Activated naive CD4-positive, alpha-beta T cell treated with anti-CD3 and anti-CD28 coated beads, Interleukin-2, amount 50 U/mL, for 24 hours (primary cell): ENCODE data around the gene C22orf23.
"Not testable (repeated sequence)": the region's sequence is repeated elsewhere in the genome, so short reads cannot be mapped to it uniquely, and the experiment has no call there.

ENCODE experiments used
- H3K27ac Mint-ChIP-seq: one replicate; pipeline ENCODE4 v1.8.0; 2021; ENCODE audit warnings: mild to moderate bottlenecking, mixed read lengths
- H3K27me3 Mint-ChIP-seq: one replicate; pipeline ENCODE4 v1.8.0; 2021; ENCODE audit warnings: mixed read lengths
- H3K36me3 Mint-ChIP-seq: one replicate; pipeline ENCODE4 v1.8.0; 2021; ENCODE audit warnings: mixed read lengths
- H3K4me1 Mint-ChIP-seq: one replicate; pipeline ENCODE4 v1.8.0; 2021; ENCODE audit warnings: mixed read lengths
- H3K4me3 Mint-ChIP-seq: one replicate; pipeline ENCODE4 v1.8.0; 2021; ENCODE audit warnings: mild to moderate bottlenecking, mixed read lengths
- H3K9me3 Mint-ChIP-seq: one replicate; pipeline ENCODE4 v1.8.0; 2021; ENCODE audit warnings: mixed read lengths

C22orf23 gene

DNA sequence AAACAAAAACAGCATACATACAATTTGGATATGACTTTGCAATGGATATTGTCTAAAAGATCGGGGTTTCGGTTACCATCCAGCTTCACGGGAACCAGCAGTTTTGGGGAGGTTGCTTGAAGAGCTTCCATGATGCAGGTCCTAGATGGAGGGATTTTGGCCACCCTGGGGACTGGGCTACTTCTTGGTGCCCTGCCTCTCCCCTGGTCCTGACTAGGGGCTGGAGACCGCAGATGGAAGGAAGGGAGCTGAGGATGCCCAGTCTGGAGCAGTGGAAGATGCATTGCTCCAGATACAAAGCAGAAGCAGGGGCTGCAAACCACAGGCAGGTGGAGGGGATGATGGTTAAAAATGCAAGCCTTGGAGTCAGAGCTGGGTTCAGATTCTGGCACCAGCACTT, 17.5 kb upstream of the C22orf23 start:
- H3K4me1 Mint-ChIP-seq, result no peaks in the 10 kb centered on the region
- H3K9me3 Mint-ChIP-seq, result no peaks in the 10 kb centered on the region
- H3K27ac Mint-ChIP-seq, result no peak overlapping the region
- H3K4me3 Mint-ChIP-seq, result no peak overlapping the region
- no peaks in the 10 kb centered on the region for H3K27me3 Mint-ChIP-seq
- H3K36me3 Mint-ChIP-seq, result peaks cover 11% of the 10 kb centered on the region

DNA sequence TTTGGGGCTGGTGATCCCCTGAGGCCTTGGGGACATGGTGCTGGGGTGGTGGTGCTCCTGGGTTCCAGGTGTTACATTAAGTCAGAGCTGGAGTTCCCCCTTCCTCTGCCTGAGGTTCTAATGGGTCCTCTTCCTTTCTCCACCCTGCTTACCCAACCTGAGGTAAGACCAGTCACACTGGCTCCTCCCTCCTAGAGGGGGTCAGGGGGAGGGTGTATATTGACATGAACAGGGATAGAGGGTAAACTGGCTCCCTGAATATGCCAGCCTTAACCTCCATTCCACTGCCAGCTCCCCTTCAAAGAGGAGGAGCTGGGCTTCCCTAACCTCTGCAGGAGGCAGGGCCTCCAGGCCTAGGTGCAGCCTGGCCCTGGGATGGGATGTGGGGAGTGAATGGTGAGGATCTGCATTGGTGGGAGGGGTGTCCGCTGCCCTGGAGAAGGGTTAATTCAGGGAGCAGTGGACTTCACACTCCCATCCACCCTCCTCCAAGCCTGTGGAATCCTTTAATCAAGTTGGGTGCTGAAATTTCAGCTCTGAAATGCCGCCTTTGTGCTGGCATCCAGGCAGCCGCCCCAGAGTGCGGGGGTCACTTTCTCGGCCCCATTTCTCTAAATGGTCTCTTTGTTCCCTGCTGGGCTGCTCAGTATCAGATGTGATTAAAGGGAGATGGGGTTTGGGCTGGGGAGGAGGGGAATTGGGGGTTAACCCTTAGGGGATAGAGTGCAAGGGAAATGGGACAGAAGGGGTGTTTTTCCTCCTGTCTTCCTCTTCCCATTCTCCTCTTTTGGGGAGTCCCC, 15.3 kb upstream of the C22orf23 start:
- no peaks in the 10 kb centered on the region for H3K9me3 Mint-ChIP-seq
- H3K36me3 Mint-ChIP-seq, result peaks cover 15% of the 10 kb centered on the region
- no peak overlapping the region for H3K27ac Mint-ChIP-seq
- no peaks in the 10 kb centered on the region for H3K27me3 Mint-ChIP-seq
- peaks cover 6% of the 10 kb centered on the region for H3K4me1 Mint-ChIP-seq
- no peak overlapping the region for H3K4me3 Mint-ChIP-seq

DNA sequence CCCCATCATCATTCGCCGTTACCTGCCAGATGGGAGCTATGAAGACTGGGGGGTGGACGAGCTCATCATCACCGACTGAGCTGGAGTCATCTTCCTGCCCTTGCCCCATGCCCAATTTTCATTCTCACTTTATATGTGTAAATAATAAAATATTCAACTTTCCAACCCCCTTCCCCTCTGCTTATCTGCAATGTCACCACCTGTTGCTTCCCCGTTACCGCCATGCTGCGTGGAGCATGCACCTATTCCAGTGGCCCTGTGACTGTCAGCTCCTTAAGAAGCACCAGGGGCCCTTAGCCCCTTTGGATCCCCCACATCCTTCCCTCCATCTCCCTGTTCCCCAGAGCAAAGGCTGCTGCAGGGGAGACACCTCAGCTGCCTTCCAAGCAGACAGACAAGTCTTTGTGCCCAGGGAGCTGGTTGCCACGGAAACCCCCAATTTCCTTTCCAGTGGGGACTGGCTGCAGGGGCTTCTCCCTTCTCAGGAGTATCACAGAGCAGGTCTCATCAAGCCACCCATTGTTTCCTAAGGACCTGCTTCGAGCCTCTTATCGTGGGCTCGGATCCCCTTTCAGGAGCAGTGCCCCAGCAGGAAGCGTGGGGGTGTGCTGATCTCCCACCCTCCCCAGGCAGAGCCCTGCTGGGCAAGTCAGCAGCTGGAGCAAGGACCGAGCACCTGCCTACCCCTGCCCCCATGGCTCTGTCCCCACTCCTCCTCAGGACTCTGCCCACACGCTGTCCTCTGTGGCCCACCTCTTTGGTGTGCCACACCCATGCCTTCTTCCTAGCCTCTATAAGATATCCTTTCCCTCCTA, 14.4 kb upstream of the C22orf23 start:
- peaks cover 6% of the 10 kb centered on the region for H3K4me1 Mint-ChIP-seq

DNA sequence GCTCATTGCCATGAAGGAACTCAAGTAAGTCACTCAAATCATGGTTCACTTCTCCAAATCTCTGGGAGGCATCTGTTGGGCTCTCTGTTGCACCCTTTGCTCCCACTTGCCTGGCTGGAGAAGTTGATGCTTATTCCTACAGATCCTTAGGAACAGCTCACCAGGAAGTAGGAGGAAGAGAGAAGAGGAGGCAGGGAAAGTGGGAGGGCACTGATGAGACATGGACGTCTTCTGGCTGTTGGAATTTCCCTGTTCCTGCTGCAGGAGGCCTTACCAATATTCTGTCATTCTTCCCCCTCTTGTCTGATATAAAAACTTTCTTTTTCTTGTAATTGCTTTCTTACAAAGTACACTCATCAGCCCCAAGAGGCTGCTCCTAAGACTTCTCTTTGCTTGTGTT, 13.7 kb upstream of the C22orf23 start:
- Mint-ChIP-seq H3K9me3 (no peaks in the 10 kb centered on the region), H3K27me3 (no peaks in the 10 kb centered on the region), H3K4me1 (peaks cover 6% of the 10 kb centered on the region), H3K27ac (no peak overlapping the region), H3K4me3 (no peak overlapping the region), H3K36me3 (peaks cover 17% of the 10 kb centered on the region)

More for the DNA sequence above, 14.4 kb upstream of the C22orf23 start:
- peaks cover 15% of the 10 kb centered on the region for H3K36me3 Mint-ChIP-seq
- H3K27ac Mint-ChIP-seq, result peak overlapping the region; percentile 4
- no peaks in the 10 kb centered on the region for H3K9me3 Mint-ChIP-seq
- H3K27me3 Mint-ChIP-seq, result no peaks in the 10 kb centered on the region
- no peak overlapping the region for H3K4me3 Mint-ChIP-seq

- Mint-ChIP-seq H3K36me3 (peaks cover 23% of the 10 kb centered on the region), H3K9me3 (no peaks in the 10 kb centered on the region), H3K4me3 (no peak overlapping the region), H3K4me1 (peaks cover 6% of the 10 kb centered on the region), H3K27ac (no peak overlapping the region), H3K27me3 (no peaks in the 10 kb centered on the region)
Measured at GRCh38 chr22:37965940-37966664, 12.7 kb upstream of the C22orf23 start.

GRCh38 chr22:37961062-37961461, 7.7 kb upstream of the C22orf23 start:
- Mint-ChIP-seq H3K27me3 (no peaks in the 10 kb centered on the region), H3K4me3 (no peak overlapping the region), H3K36me3 (peaks cover 34% of the 10 kb centered on the region), H3K9me3 (no peaks in the 10 kb centered on the region), H3K27ac (no peak overlapping the region), H3K4me1 (peaks cover 25% of the 10 kb centered on the region)

DNA sequence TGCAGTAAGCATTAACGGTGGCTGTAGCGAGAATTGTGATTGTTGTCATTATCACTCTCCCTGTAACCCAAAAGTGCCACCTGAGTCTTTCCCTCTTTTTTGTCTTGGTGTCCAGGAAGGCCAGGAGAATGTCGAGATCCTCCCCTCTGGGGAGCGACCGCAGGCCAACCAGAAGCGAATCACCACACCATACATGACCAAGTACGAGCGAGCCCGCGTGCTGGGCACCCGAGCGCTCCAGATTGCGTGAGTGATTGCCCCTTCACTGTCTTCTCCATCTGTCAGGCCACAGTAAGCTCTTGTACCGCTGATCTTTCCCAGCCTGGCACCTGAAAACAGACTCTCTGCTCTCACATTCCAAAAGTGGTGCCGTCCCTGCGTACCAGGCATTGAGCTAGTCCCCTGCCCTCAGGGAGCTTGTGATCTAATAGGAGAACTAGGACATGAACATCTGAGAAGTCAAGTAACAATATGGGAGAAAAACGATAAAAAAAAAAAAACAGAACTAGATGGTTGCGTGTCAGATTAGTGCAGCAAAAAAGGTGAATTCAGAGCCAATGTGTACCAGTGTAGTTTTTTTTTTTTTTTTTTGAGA, 5.9 kb upstream of the C22orf23 start:
- no peaks in the 10 kb centered on the region for H3K27me3 Mint-ChIP-seq
- no peaks in the 10 kb centered on the region for H3K9me3 Mint-ChIP-seq
- H3K4me3 Mint-ChIP-seq, result no peak overlapping the region
- no peak overlapping the region for H3K27ac Mint-ChIP-seq
- peaks cover 34% of the 10 kb centered on the region for H3K4me1 Mint-ChIP-seq
- H3K36me3 Mint-ChIP-seq, result peaks cover 30% of the 10 kb centered on the region

GRCh38 chr22:37957232-37957631, 3.8 kb upstream of the C22orf23 start:
- Mint-ChIP-seq H3K36me3 (peaks cover 28% of the 10 kb centered on the region), H3K4me3 (no peak overlapping the region)

DNA sequence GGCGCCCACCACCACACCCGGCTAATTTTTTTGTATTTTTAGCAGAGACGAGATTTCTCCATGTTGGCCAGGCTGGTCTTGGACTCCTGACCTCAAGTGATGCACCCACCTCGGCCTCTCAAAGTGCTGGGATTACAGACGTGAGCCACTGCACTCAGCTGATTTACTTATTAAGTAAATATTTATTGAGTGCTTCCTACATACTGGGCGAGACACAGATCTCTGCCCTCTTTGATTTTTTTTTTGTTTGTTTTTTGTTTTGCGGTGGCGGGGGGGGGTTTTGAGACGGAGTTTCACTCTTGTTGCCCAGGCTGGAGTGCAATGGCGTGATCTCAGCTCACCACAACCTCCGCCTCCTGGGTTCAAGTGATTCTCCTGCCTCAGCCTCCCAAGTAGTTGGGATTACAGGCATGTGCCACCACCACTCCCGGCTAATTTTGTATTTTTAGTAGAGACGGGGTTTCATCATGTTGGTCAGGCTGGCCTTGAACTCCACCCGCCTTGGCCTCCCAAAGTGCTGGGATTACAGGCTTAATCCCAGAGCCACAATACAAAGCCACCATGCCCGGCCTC, 2.5 kb upstream of the C22orf23 start:
- not testable (repeated sequence) for H3K4me3 Mint-ChIP-seq, H3K27me3 Mint-ChIP-seq, H3K9me3 Mint-ChIP-seq, H3K27ac Mint-ChIP-seq
- peaks cover 46% of the 10 kb centered on the region for H3K4me1 Mint-ChIP-seq
- H3K36me3 Mint-ChIP-seq, result peaks cover 20% of the 10 kb centered on the region

More at GRCh38 chr22:37957232-37957631, 3.8 kb upstream of the C22orf23 start:
- H3K27ac Mint-ChIP-seq, result no peak overlapping the region
- H3K4me1 Mint-ChIP-seq, result peaks cover 46% of the 10 kb centered on the region
- no peaks in the 10 kb centered on the region for H3K9me3 Mint-ChIP-seq
- H3K27me3 Mint-ChIP-seq, result peaks cover 2% of the 10 kb centered on the region

- H3K9me3 Mint-ChIP-seq, result no peaks in the 10 kb centered on the region
- peaks cover 20% of the 10 kb centered on the region for H3K36me3 Mint-ChIP-seq
- peak overlapping the region; percentile 93 for H3K4me3 Mint-ChIP-seq
- peaks cover 5% of the 10 kb centered on the region for H3K27me3 Mint-ChIP-seq
- peak overlapping the region; percentile 1 for H3K27ac Mint-ChIP-seq
- H3K4me1 Mint-ChIP-seq, result peaks cover 46% of the 10 kb centered on the region
Measured at GRCh38 chr22:37954686-37955085, 1.3 kb upstream of the C22orf23 start.

DNA sequence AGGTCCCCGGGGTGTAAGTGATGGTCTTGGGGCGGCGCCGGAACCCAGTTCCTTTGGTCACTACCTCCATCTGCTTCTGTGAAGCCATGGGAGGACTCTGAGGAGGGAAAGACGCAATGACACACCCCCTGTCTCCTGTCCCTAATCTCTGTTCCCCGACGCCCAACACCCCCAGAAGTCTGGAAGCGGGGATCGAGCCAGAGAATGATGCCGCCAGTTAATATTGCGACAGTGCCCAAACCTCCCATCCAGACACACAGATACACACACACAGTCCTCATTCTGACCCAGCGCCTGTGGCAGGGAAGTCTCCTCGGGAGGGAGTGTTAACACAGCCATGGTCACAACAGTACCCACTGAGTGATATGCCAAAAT, 352 bp downstream of the C22orf23 start:
- H3K27me3 Mint-ChIP-seq, result peaks cover 5% of the 10 kb centered on the region
- no peaks in the 10 kb centered on the region for H3K9me3 Mint-ChIP-seq
- peaks cover 8% of the 10 kb centered on the region for H3K36me3 Mint-ChIP-seq
- H3K27ac Mint-ChIP-seq, result no peak overlapping the region
- peaks cover 40% of the 10 kb centered on the region for H3K4me1 Mint-ChIP-seq
- H3K4me3 Mint-ChIP-seq, result peak overlapping the region; percentile 93

DNA sequence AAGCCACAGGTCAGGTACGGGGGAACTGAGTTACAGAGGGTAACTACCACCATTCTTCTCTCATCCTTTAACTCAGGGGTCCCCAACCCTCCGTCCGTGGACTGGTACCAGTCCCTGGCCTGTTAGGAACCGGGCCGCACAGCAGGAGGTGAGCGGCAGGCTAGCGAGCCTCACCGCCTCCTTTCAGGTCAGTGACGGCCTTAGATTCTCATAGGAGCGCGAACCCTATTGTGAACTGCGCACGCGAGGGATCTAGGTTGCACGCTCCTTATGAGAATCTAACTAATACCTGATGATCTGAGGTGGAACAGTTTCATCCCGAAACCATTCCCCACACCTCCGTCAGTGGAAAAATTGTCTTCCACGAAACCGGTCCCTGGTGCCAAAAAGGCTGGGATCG, 772 bp downstream of the C22orf23 start:
- not testable (repeated sequence) for H3K27ac Mint-ChIP-seq, H3K36me3 Mint-ChIP-seq, H3K9me3 Mint-ChIP-seq, H3K27me3 Mint-ChIP-seq
- Mint-ChIP-seq H3K4me1 (peaks cover 37% of the 10 kb centered on the region), H3K4me3 (peak overlapping the region; percentile 93)

GRCh38 chr22:37951305-37951704, 2.1 kb downstream of the C22orf23 start:
- H3K27me3 Mint-ChIP-seq, result peaks cover 5% of the 10 kb centered on the region
- no peaks in the 10 kb centered on the region for H3K9me3 Mint-ChIP-seq
- H3K4me3 Mint-ChIP-seq, result no peak overlapping the region
- no peak overlapping the region for H3K27ac Mint-ChIP-seq
- peaks cover 4% of the 10 kb centered on the region for H3K36me3 Mint-ChIP-seq
- peaks cover 27% of the 10 kb centered on the region for H3K4me1 Mint-ChIP-seq

DNA sequence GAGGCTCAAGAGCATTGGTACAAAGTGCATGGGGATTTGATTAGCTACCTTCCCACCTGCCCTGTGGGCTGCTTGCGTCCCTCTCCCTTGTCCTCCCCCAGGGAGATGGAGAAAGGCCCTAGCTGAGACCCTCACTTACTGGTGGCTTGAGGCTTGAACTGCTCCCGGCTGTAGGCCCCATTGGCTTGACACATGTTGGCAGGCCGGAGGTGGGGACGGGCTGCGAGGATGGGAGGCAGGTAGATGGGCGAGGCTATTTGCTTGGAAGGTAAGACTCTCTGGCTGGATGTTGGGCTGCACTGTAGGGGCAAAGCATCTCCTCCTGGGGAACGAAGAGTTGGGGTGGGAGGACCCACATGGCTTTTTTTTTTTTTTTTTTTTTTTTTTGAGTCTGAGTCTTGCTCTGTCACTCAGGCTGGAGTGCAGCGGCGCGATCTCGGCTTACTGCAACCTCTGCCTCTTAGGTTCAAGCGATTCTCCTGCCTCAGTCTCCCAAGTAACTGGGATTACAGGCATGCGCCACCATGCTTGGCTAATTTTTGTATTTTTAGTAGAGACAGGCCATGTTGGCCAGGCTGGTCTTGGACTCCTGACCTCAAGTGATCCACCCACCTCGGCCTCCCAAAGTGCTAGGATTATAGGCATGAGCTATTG, 6.1 kb downstream of the C22orf23 start:
- not testable (repeated sequence) for H3K36me3 Mint-ChIP-seq, H3K27ac Mint-ChIP-seq, H3K27me3 Mint-ChIP-seq, H3K4me3 Mint-ChIP-seq, H3K9me3 Mint-ChIP-seq, H3K4me1 Mint-ChIP-seq

DNA sequence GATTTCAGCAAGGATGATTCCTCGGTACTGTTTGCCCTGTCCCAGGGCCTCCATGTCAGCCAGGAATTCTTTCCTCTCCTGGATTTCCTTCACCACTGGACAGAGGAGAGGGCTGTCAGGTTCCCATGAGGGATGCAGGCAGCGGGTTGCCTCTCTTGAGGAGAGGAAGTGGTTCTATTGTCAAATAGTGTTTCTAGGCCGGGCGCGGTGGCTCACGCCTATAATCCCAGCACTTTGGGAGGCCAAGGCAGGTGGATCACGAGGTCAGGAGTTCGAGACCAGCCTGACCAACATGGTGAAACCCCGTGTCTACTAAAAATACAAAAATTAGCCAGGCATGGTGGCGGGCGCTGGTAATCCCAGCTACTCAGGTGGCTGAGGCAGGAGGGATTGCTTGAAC, 9.0 kb downstream of the C22orf23 start:
- H3K9me3 Mint-ChIP-seq, H3K4me3 Mint-ChIP-seq, H3K36me3 Mint-ChIP-seq, H3K4me1 Mint-ChIP-seq, H3K27ac Mint-ChIP-seq, H3K27me3 Mint-ChIP-seq: not testable (repeated sequence)
